Thymus (tissue), 11 donors: Measurements from ENCODE around the gene COL4A1. TPM values are rescaled to one million over a fixed set of nuclear protein-coding genes. Genes with fewer than 3 reads are reported as not detected.

Experiments used
- DNase-seq, 9 donors: peaks; one replicate each; pipeline ENCODE4 v3.0.0-alpha.2; 2013; ENCODE audit warnings: low spot score in 9 of 9, low read depth in 6 of 9, missing footprints in 1 of 9
- H3K27ac ChIP-seq, 2 donors: one replicate each; pipeline ENCODE4 v1.5.1; 2013; ENCODE audit warnings: control low read depth in 1 of 2, low read depth in 1 of 2, low read length in 1 of 2, mild to moderate bottlenecking in 1 of 2, moderate library complexity in 1 of 2
- H3K27me3 ChIP-seq, 2 donors: one replicate each; pipeline ENCODE4 v1.5.1; 2013; ENCODE audit warnings: low read length in 1 of 2; ENCODE audit not compliant: control insufficient read depth in 2 of 2, insufficient read depth in 1 of 2
- H3K36me3 ChIP-seq, 2 donors: one replicate each; pipeline ENCODE4 v1.5.1; 2013; ENCODE audit warnings: low read length in 1 of 2, mild to moderate bottlenecking in 1 of 2, moderate library complexity in 1 of 2; ENCODE audit not compliant: control insufficient read depth in 2 of 2, insufficient read depth in 2 of 2
- H3K4me1 ChIP-seq, 2 donors: one replicate each; pipeline ENCODE4 v1.5.1; 2013; ENCODE audit warnings: low read length in 2 of 2; ENCODE audit not compliant: control insufficient read depth in 2 of 2, insufficient read depth in 2 of 2
- H3K4me3 ChIP-seq, 2 donors: one replicate each; pipeline ENCODE4 v1.5.1; 2013; ENCODE audit warnings: low read length in 2 of 2, control low read depth in 1 of 2, mild to moderate bottlenecking in 1 of 2
- H3K9me3 ChIP-seq, 2 donors: one replicate each; pipeline ENCODE4 v1.5.1; 2013; ENCODE audit warnings: low read length in 1 of 2, mild to moderate bottlenecking in 1 of 2; ENCODE audit not compliant: control insufficient read depth in 2 of 2, insufficient read depth in 1 of 2
- WGBS: extraction: QIAGEN DNeasy Blood & Tissue Kit; methylation state at CpG from one replicate; pipeline ENCODE4 v1.1.7; 2013; 5-methylcytosine and 5-hydroxymethylcytosine counted together
- polyA plus RNA-seq: library from polyadenylated mRNA; stranded (reverse); fragments of 200-250 nt; gene quantifications from one replicate; pipeline ENCODE4 v1.2.3, GENCODE V29; 2013
- total RNA-seq: library from RNA; stranded (reverse); fragments of 120-200 nt; gene quantifications from one replicate; pipeline ENCODE4 v1.2.4, GENCODE V29; 2013
- donor health status: healthy.

COL4A1 gene
- total and polyA plus RNA-seq, 2 donors = 63.0 to 95.2 TPM

- no peaks in the 10 kb centered on the region for H3K36me3 ChIP-seq
- no peak overlapping the region for H3K4me3 ChIP-seq
- WGBS = 90% methylated on average over 21 of the region's 21 CpGs
- peak overlapping the region in 1 of 2 donors; percentile 6 for H3K27ac ChIP-seq
- no peaks in the 10 kb centered on the region for H3K9me3 ChIP-seq
- peaks cover 0 to 5% of the 10 kb centered on the region in 2 donors for H3K27me3 ChIP-seq
- no peak for DNase-seq
- H3K4me1 ChIP-seq = peaks cover 0 to 14% of the 10 kb centered on the region in 2 donors
These were observed 23.0 kb upstream of the COL4A1 start for GRCh38 chr13:110329798-110330461.

- H3K4me3 ChIP-seq = no peak overlapping the region
- H3K27ac ChIP-seq = no peak overlapping the region
- WGBS = 58% methylated on average over 6 of the region's 6 CpGs
- no peaks in the 10 kb centered on the region for H3K9me3 ChIP-seq
- H3K27me3 ChIP-seq = peaks cover 0 to 7% of the 10 kb centered on the region in 2 donors
- H3K36me3 ChIP-seq = no peaks in the 10 kb centered on the region
- DNase-seq = no peak
- peaks cover 0 to 17% of the 10 kb centered on the region in 2 donors for H3K4me1 ChIP-seq
These were observed 22.3 kb upstream of the COL4A1 start for GRCh38 chr13:110329258-110329657.

GRCh38 chr13:110328573-110328972 lies 21.6 kb upstream of the COL4A1 start:
- Histone ChIP-seq H3K27ac (no peak overlapping the region), H3K27me3 (peaks cover 0 to 9% of the 10 kb centered on the region in 2 donors), H3K36me3 (no peaks in the 10 kb centered on the region), H3K9me3 (no peaks in the 10 kb centered on the region), H3K4me3 (no peak overlapping the region), H3K4me1 (peaks cover 0 to 19% of the 10 kb centered on the region in 2 donors)
- WGBS = 93% methylated on average over 10 of the region's 10 CpGs
- no peak for DNase-seq

DNA sequence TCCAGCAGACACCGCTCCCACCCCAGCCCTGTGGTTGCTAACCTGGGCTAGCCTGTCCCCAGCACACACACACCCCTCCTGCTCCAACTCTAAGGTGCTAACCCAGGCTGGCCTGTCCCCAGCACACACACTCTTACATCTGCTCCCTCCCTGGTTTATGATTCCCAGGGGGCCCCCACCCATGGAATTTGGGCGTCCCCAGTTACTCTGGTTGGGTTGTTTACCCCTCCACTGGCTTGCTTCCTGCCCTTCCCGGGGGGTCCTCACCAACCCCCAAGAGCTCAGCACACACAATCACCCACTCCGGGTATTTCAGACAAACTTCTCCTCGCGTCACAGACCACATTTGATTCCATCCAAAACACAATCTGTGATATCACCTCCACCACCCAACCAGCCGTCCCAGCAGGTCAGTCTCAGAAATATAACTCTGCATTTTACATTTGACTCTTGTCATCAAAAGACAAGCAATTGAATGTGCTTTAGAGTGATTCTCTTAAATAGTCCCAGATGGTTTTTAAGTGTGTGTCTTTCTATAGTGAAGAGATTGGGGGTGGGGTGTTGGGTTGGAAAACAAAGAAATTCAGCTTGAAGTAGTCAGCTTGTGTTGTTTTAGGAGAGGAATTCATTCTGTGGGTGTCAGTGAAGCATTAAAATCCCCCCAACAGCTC lies 20.2 kb upstream of the COL4A1 start:
- H3K9me3 ChIP-seq = no peaks in the 10 kb centered on the region
- WGBS = 52% methylated on average over 7 of the region's 7 CpGs
- H3K27ac ChIP-seq = no peak overlapping the region
- H3K4me3 ChIP-seq = no peak overlapping the region
- DNase-seq = no peak
- H3K36me3 ChIP-seq = no peaks in the 10 kb centered on the region
- peaks cover 0 to 19% of the 10 kb centered on the region in 2 donors for H3K4me1 ChIP-seq
- H3K27me3 ChIP-seq = peaks cover 0 to 9% of the 10 kb centered on the region in 2 donors

DNA sequence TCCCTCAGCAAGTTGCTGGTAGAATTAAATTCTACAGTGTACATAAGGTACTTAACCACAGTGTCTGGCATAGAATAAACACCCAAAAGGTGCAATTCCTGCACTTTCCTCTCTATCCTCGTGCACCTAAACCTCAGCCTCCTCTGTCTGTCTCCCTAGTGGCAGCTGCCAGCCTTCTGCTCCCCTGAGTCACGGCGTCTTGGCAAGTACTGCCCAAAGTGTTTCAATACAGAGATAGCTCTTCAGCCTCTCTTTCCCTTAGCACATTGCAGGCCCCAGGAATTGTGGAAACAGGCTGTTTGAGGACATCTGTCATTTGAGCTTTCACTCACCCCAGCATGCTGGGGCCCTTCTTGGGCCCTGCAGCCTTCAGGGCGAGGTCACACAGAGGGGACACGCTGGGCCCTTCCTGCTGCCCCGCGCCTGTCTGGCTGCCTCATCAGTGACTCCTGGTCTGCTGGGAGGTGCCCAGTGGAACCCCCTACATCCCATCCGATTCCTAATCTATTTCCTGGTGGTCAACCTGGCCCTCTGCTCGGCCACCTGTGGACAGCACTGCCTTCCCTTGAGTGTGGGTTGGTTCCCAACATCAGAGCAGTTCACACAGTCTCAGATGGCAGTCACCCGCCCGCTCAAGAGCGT lies 19.4 kb upstream of the COL4A1 start:
- no peak for DNase-seq
- H3K9me3 ChIP-seq = no peaks in the 10 kb centered on the region
- peaks cover 0 to 19% of the 10 kb centered on the region in 2 donors for H3K4me1 ChIP-seq
- no peak overlapping the region for H3K27ac ChIP-seq
- no peak overlapping the region for H3K4me3 ChIP-seq
- peaks cover 0 to 11% of the 10 kb centered on the region in 2 donors for H3K27me3 ChIP-seq
- WGBS = 81% methylated on average over 12 of the region's 12 CpGs
- no peaks in the 10 kb centered on the region for H3K36me3 ChIP-seq

GRCh38 chr13:110324026-110324749 lies 17.2 kb upstream of the COL4A1 start:
- Histone ChIP-seq H3K4me3 (no peak overlapping the region), H3K27me3 (peaks cover 0 to 14% of the 10 kb centered on the region in 2 donors), H3K4me1 (peaks cover 0 to 28% of the 10 kb centered on the region in 2 donors), H3K36me3 (no peaks in the 10 kb centered on the region), H3K9me3 (no peaks in the 10 kb centered on the region), H3K27ac (peak overlapping the region in 1 of 2 donors; percentile 25)
- DNase-seq = peak in 1 of 9 donors; percentile 9
- WGBS = 83% methylated on average over 10 of the region's 10 CpGs

DNA sequence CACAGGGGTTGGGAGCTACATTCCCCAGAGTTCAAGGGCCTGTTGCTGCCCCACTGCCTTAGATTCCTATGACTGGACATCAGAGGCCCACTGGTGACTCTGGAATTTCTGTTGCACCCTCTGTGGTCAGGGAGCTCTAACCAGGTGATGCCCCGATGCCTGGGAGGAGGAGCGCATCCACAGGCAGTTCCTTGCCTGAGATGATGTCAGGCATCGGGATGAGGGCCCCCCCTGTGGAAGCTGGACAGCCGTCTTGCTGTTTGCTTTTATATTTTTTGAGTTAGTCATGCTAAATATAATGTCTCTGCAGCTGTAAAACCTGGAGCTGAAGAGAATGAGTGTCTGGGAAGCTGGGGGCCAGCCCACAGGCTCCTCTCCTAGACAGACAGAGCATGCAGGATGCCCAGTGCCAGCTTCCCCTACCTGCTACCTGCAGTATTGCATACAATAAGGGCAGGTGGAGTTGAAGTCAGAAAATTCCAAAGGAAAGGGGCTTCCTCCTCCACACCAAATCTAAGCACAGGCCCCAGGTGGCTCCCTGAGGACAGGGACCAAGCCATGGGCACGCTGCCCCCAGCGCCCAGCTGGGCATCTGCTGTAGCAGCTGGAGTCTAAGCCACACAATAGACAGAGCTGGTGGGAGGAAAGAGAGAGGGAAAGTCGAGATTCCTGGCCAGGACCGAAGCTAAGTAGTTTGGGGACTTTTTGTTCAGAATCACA lies 16.4 kb upstream of the COL4A1 start:
- WGBS = 86% methylated on average over 8 of the region's 8 CpGs
- H3K9me3 ChIP-seq = no peaks in the 10 kb centered on the region

DNA sequence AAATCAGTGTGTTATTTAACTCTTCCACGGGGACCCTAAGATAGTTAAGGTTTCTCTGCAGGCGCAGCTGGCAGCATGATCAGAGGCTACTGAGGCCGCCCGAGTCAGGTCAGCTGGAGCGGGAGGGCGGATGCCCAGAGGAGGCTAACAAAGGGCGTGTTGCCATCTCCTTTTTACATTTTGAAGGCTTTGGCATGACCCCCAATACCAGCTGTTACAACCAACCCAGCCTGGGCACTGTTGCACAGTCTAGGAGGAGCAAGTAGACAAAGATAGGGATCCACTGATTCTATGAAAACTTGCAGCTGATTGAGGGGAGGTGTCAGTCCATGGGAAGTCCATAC lies 15.8 kb upstream of the COL4A1 start:
- Histone ChIP-seq H3K4me1 (peaks cover 0 to 28% of the 10 kb centered on the region in 2 donors), H3K27ac (no peak overlapping the region), H3K4me3 (no peak overlapping the region), H3K36me3 (no peaks in the 10 kb centered on the region), H3K9me3 (no peaks in the 10 kb centered on the region), H3K27me3 (peaks cover 0 to 16% of the 10 kb centered on the region in 2 donors)
- no peak for DNase-seq
- 94% methylated on average over 7 of the region's 7 CpGs for WGBS

More for the DNA sequence above, 16.4 kb upstream of the COL4A1 start:
- Histone ChIP-seq H3K4me3 (no peak overlapping the region), H3K27me3 (peaks cover 0 to 16% of the 10 kb centered on the region in 2 donors), H3K4me1 (peaks cover 0 to 28% of the 10 kb centered on the region in 2 donors), H3K27ac (peak overlapping the region in 1 of 2 donors; percentile 18), H3K36me3 (no peaks in the 10 kb centered on the region)
- DNase-seq = no peak
